Stimulated activated CD8-positive, alpha-beta memory T cell treated with anti-CD3 and anti-CD28 coated beads, Interleukin-7, amount 100 ng/mL, for 48 hours (primary cell): ENCODE measurements around the gene TAS1R3.

ENCODE experiments used
- DNase-seq, 2 donors: peaks; one replicate each; pipeline ENCODE4 v3.0.0-alpha.2; 2020; ENCODE audit warnings: low read depth in 1 of 2; ENCODE audit errors: extremely low read depth in 1 of 2

The TAS1R3 gene

GRCh38 chr1:1349256-1350012 is 18.4 kb downstream of the TAS1R3 start, which contains the start of gene DVL1:
Gene DVL1, minus strand, starts transcription at chr1:1349418. Its CDS starts 353 bp downstream, at chr1:1349065.
- DNase-seq, result peak in 1 of 2 donors; percentile 34

DNA sequence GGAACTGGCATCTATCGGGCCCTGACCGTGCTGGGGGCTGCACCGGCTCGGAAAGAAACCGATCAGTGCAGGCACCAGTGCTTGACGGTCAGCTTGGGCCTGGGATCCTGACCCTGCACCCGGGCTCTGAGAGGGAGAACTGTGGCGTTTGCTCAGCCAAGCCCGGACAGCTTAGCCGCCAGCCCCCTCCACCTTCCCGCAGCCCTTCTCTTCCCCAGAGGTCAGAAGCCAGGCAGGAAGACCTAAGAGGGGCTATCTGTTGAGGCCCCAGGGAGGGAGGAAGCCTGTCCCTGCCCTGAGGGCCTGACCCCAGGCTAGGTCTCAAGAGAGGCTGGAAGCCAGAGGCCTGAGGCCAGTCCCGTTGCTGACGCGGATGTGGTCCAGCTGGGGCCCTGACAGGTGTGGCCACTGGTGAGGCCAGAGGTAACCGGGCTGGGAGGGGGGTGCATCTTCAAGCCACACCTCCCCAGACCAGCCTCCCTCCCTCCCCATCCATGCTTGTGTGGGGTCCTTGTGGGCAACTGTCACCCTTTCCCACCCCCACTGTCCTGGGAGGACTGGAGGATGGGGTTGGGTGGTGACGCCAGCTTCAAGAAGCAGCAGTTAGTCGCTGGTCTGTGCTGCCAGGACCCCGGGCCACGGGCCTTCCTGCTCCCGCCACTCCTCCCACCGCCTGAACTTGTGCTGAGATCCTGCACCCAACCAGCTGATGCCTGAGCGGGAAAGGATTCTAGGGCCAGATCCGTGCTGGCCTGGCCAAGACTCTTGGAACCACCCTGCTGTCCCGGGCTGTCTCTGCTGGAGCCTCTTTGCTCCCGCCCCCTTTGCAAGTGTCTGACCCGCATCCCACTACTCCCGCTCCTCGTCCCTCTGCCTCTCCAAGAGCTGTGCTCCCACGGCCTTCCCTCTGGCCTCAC is 20.7 kb downstream of the TAS1R3 start:
- DNase-seq, result no peak

DNA sequence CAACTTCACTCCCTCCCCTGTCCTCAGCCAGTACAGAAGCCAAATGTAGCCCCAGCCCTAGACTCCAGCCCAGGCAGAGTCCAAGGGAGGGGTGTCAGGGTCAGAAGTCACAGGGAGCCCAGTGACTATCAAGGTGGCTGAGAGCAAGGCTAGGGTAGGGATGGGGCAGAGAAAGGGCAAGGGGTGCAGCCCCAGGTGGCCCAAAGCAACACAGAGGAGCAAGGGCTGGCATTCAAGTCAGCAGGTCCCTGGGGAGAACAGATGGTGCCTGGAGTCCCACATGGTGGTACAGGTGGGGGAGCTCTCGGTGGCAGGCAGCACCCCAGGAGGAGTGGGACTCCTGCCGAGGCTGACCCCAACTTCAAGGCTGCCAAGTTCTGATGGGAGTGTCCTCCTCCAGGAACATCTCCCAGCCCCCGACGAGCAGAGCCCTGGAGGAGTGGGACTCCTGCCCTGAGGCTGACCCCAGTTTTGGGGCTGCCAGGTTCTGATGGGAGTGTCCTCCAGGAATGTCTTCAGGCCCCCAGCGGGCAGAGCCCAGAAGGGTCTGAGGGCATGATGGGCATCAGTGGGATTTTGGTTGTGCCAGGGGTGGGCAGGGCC is 21.8 kb downstream of the TAS1R3 start:
- no peak for DNase-seq

DNA sequence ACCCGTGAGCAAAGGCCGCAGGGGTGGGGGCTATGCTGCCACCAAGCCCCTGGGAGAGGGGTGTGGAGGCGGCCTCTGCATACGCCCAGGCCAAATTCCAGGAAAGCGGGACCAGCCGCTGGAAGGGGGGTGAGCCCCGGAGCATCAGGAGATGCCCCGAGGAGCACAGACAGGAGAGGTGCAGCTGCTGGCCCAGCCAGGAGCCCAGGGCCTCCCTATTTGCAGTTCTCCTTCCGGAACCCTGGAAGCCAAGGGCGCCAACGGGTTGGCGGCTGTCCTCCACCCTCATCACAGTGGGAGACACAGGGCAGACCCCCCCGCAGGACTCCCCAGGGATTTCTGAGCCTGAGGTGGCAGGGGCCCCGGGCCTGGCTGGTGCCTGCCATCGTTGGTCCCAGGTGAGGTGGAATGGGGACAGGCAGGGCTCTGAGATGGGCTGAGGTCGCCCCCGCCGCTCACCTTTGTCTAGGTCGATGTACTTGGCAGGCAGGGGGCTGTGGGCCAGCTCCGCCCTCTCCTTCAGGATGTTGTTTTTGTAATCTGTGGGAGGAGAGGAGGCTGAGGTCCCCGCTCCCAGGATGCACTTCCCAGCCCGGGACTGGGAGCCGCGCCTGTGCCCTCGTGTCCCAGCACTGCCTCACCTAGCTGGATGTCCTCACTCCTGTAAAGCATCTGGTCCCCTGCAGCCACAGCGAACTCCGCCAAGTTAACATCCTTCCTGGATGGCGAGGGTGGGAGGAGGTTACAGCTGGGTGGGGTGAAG is 22.5 kb downstream of the TAS1R3 start:
- no peak for DNase-seq

DNA sequence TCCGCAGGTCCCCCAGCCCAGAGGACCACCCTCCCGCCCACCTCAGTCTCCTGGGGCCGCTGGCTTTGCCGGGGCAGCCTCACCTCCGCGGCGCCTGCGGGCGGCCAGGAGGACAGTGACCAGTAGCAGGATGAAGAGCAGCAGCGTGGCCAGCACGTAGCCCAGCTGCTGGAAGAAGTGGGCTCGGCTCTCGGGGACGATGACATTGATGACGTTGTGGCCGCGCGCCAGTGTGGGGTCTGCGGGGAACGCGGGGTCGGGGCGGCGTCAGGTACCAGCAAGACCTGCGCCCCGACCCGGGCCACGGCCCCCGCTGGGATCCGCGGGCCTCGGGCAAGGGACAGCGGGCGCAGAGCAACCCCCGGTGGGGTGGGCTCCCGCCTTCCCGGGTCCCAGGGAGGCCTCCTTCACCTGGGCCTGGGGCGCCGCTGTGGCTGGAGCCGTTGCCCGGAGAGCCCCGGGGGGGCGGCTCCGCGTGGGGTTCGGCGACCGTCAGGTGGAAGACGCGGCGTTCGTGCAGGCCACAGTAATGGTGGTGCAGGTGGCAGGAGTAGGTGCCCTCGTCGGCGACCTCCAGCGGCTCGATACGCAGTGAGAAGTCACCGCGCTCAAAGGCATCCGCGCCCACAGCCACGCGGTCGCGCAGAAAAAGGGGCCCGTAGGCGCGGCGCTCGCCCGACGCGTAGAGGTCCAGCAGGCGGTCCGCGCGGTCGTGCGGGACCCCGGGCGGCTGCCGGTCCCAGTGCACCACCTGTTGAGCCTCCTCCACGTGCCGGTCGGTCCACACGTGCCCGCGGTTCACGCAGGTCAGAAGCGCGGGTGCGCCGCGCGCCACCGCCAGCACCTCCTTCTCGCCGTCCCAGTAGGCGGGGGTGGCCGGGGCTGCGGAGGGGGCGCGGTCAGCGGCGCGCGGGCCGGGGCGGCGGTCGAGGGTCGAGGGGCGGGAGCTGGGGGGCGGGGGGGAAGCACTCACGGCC is 23.5 kb downstream of the TAS1R3 start:
- DNase-seq, result no peak

- DNase-seq, result no peak
Measured at GRCh38 chr1:1355416-1355815, 24.3 kb downstream of the TAS1R3 start.

GRCh38 chr1:1356166-1356795 is 25.2 kb downstream of the TAS1R3 start:
- no peak for DNase-seq

- DNase-seq, result no peak
Measured at GRCh38 chr1:1356796-1357401, 25.8 kb downstream of the TAS1R3 start.

GRCh38 chr1:1357871-1358432 is 26.9 kb downstream of the TAS1R3 start:
- no peak for DNase-seq

- DNase-seq, result no peak
Measured at GRCh38 chr1:1358433-1359271, 27.6 kb downstream of the TAS1R3 start, which contains the start of gene MXRA8. Gene MXRA8, minus strand, starts transcription at chr1:1358555. Its CDS starts 51 bp downstream, at chr1:1358504.

- no peak for DNase-seq
Measured at GRCh38 chr1:1359308-1359663, 28.2 kb downstream of the TAS1R3 start.

- no peak for DNase-seq
Measured at GRCh38 chr1:1359664-1360468, 28.8 kb downstream of the TAS1R3 start.

DNA sequence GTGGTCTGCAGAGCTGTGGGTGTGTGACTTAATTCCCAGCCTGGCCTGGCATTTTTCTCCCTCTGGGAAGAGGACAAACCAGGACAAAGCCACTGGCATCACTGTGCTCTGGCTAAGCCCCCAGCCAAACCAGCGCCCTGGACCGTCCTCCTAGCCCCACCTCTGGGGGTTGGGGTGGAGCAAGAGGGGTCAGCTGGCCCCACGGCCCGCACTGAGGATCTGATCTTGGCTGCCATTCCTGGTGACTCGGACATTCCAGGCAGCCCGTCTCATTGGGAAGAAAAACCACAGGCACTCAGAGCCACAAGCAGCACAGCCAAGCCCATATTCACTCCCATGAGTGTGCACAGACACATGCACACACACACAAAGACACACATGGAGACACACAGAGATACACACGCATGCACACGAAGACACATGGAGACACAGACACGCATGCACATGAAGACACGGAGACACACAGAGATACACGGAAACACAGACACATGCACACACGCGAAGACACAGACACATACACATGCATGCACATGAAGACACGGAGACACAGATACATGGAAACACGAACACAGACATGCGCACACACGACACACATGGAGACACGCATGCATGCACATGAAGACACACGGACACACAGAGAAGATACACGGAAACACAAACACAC is 29.6 kb downstream of the TAS1R3 start:
- no peak for DNase-seq

DNA sequence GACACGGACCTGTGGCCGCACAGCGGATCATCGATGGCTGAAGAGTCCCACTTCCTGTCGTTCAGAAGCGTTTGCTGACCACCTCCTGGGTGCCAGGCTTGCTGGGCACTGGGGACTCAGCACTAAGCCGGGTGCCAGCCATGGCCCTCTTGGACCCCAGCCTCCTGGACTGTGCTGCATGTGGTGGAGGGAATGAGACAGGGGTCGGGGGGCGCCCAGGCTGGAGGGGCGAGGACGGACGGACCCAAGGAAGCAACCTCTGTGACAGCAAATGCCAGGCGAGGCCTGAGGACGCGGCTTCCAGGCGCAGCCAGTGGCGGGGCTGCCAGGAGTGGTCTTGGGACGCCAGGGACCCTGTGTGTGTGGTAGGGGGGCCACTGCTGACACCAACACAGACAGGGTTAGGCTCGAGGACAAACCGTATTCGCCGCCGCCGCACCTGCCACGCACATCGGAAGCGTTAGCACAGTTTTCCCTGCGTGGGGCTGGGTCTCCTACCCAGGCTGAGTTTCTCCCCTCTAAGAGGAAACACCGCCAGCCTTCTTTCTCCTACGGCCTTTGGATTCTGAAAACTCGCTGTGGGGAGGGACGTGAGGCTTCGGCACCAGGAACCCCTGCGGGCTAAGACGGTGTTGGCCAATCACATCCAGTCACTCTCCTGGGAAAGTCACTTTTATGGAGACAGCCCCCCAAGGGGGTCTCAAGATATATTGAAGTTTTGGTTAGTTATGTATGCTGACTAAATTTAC is 30.3 kb downstream of the TAS1R3 start:
- no peak for DNase-seq

DNA sequence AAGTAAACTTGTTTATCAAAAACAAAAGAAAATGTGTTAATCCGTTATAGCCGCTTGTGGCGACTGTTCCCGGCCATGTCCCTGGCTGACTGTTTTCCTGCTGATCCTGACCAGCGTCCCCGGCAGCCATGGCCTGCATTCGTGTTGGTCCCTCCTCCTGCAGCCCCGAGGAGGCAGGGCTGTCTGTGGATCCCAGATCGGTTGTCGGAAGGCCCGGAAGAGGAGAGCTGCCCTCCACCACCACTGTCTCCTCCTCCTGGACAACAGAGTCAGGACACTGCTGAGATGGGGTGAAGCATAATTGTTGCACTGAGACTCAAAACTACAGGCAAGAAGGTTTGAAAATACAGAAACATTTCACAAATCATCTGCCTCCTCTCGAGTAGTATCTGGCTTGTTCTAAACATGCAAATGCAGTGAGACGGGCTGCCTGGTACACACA is 30.9 kb downstream of the TAS1R3 start:
- DNase-seq, result no peak
